GM19035 (cell line): ENCODE data around the gene TCTA.
"Not testable (repeated sequence)": the region's sequence is repeated elsewhere in the genome, so short reads cannot be mapped to it uniquely, and the experiment has no call there.

Experiments used
- ATAC-seq: cut with Tn5 transposase; IDR thresholded peaks from one replicate; pipeline ENCODE4 v1.9.1; 2021; ENCODE audit not compliant: unreplicated experiment

Gene TCTA

GRCh38 chr3:49411968-49412631 is at the start of gene TCTA, which contains the start of gene RHOA:
TSS of gene TCTA (plus strand) at chr3:49412423. CDS start at chr3:49412427, 4 bp downstream.
TSS of gene RHOA (minus strand) at chr3:49411976. CDS start at chr3:49375589, 36,387 bp downstream.
- ATAC-seq, result peak; percentile 79

- no peak for ATAC-seq
These were observed 49.7 kb upstream of the TCTA start for GRCh38 chr3:49362561-49362960.

- ATAC-seq, result no peak
These were observed 41.5 kb upstream of the TCTA start for GRCh38 chr3:49370585-49371290.

- no peak for ATAC-seq
These were observed 40.3 kb upstream of the TCTA start for GRCh38 chr3:49371946-49372345.

GRCh38 chr3:49377483-49377882 is 34.7 kb upstream of the TCTA start:
- no peak for ATAC-seq

- no peak for ATAC-seq
These were observed 33.9 kb upstream of the TCTA start for GRCh38 chr3:49378249-49378895.

GRCh38 chr3:49383387-49383786 is 28.8 kb upstream of the TCTA start:
- ATAC-seq, result no peak

GRCh38 chr3:49385617-49386016 is 26.6 kb upstream of the TCTA start:
- ATAC-seq, result no peak

- ATAC-seq, result no peak
These were observed 26.0 kb upstream of the TCTA start for GRCh38 chr3:49386056-49386756.

GRCh38 chr3:49387721-49388120 is 24.5 kb upstream of the TCTA start:
- no peak for ATAC-seq

- ATAC-seq, result no peak
These were observed 23.9 kb upstream of the TCTA start for GRCh38 chr3:49388289-49388820.

GRCh38 chr3:49389297-49389696 is 22.9 kb upstream of the TCTA start:
- ATAC-seq, result no peak

- ATAC-seq, result not testable (repeated sequence)
These were observed 20.9 kb upstream of the TCTA start for GRCh38 chr3:49391310-49391709.

GRCh38 chr3:49397470-49397869 is 14.8 kb upstream of the TCTA start:
- ATAC-seq, result no peak

GRCh38 chr3:49399461-49399860 is 12.8 kb upstream of the TCTA start:
- no peak for ATAC-seq

- ATAC-seq, result no peak
These were observed 10.5 kb upstream of the TCTA start for GRCh38 chr3:49401766-49402165.

- no peak for ATAC-seq
These were observed 8.3 kb upstream of the TCTA start for GRCh38 chr3:49403891-49404290.

GRCh38 chr3:49405570-49405969 is 6.7 kb upstream of the TCTA start:
- not testable (repeated sequence) for ATAC-seq

- ATAC-seq, result no peak
These were observed 5.4 kb upstream of the TCTA start for GRCh38 chr3:49406571-49407565.
